K562 (cell line): ENCODE results near the gene STX2. TPM values are rescaled to one million over a fixed set of nuclear protein-coding genes. Genes with fewer than 3 reads are reported as not detected.

ENCODE experiments used
- ARID1B ChIP-seq: fragments of 450-650 bp; IDR thresholded peaks from 2 replicates; pipeline ENCODE4 v1.6.1; 2016; ENCODE audit warnings: antibody characterized with exemption, mild to moderate bottlenecking, inconsistent platforms
- ATF7 ChIP-seq: fragments of 450-650 bp; IDR thresholded peaks from 2 replicates; pipeline ENCODE4 v1.7.1; 2014; ENCODE audit warnings: mild to moderate bottlenecking, moderate library complexity
- DPF2 ChIP-seq: fragments of 450-650 bp; IDR thresholded peaks from 2 replicates; pipeline ENCODE4 v1.6.1; 2016
- FIP1L1 ChIP-seq: fragments of 200-400 bp; formaldehyde crosslinking; IDR thresholded peaks from 2 replicates; pipeline ENCODE4 v1.6.1; 2018; ENCODE audit warnings: mild to moderate bottlenecking, low read depth, low read length; ENCODE audit not compliant: poor library complexity, severe bottlenecking
- FOXA1 ChIP-seq: fragments of 450-650 bp; IDR thresholded peaks from 2 replicates; pipeline ENCODE4 v1.6.1; 2016; ENCODE audit warnings: mild to moderate bottlenecking, borderline replicate concordance
- FOXP4 ChIP-seq: sonication (generic); formaldehyde crosslinking; IDR thresholded peaks from 2 replicates; pipeline ENCODE4 v1.8.0; 2022; ENCODE audit warnings: mild to moderate bottlenecking, missing genetic modification reagents, borderline replicate concordance
- GATAD2B ChIP-seq: fragments of 450-650 bp; IDR thresholded peaks from 2 replicates; pipeline ENCODE4 v1.6.1; 2017; ENCODE audit warnings: mild to moderate bottlenecking, borderline replicate concordance
- HINFP ChIP-seq: fragments of 450-650 bp; conservative IDR thresholded peaks from 2 replicates; pipeline ENCODE4 v1.6.1; 2016; ENCODE audit warnings: missing genetic modification characterization, low read depth, mild to moderate bottlenecking, control low read depth, missing compliant biosample characterization
- HMGXB4 ChIP-seq: sonication (generic); formaldehyde crosslinking; IDR thresholded peaks from 2 replicates; pipeline ENCODE4 v1.8.1; 2023; ENCODE audit warnings: mild to moderate bottlenecking, missing genetic modification reagents
- KAT8 ChIP-seq: fragments of 450-650 bp; IDR thresholded peaks from 2 replicates; pipeline ENCODE4 v1.6.1; 2016; ENCODE audit warnings: low read depth, mild to moderate bottlenecking
- L3MBTL2 ChIP-seq: fragments of 450-650 bp; IDR thresholded peaks from 2 replicates; pipeline ENCODE4 v1.6.1; 2016; ENCODE audit warnings: mild to moderate bottlenecking, moderate library complexity
- NEUROD1 ChIP-seq: fragments of 150-350 bp; IDR thresholded peaks from 2 replicates; pipeline ENCODE4 v1.6.1; 2014; ENCODE audit warnings: borderline replicate concordance, low read length, low read depth; ENCODE audit not compliant: partially characterized antibody
- PHB2 ChIP-seq: fragments of 450-650 bp; IDR thresholded peaks from 2 replicates; pipeline ENCODE4 v1.6.1; 2017; ENCODE audit warnings: low read depth
- PHF21A ChIP-seq: fragments of 450-650 bp; IDR thresholded peaks from 2 replicates; pipeline ENCODE4 v1.6.1; 2017; ENCODE audit warnings: low read depth, borderline replicate concordance
- PTBP1 ChIP-seq: fragments of 200-400 bp; formaldehyde crosslinking; IDR thresholded peaks from 2 replicates; pipeline ENCODE4 v1.6.1; 2017; ENCODE audit warnings: low read depth, low read length
- RBM14 ChIP-seq: fragments of 200-400 bp; formaldehyde crosslinking; IDR thresholded peaks from 2 replicates; pipeline ENCODE4 v1.6.1; 2018; ENCODE audit warnings: low read depth, mild to moderate bottlenecking, low read length, moderate library complexity, borderline replicate concordance; ENCODE audit not compliant: insufficient read depth
- RFX1 ChIP-seq: fragments of 450-650 bp; IDR thresholded peaks from 2 replicates; pipeline ENCODE4 v1.6.1; 2016; ENCODE audit warnings: mild to moderate bottlenecking, moderate library complexity
- SIRT6 ChIP-seq: IDR thresholded peaks from one replicate; pipeline ENCODE4 v1.6.1; 2012; ENCODE audit warnings: low read depth, mild to moderate bottlenecking, control low read depth, inconsistent platforms, low read length, moderate library complexity
- STAT5B ChIP-seq: fragments of 250-450 bp; sonication (Bioruptor Pico); IDR thresholded peaks from 2 replicates; pipeline ENCODE4 v1.8.0; 2021; ENCODE audit warnings: mild to moderate bottlenecking, inconsistent platforms
- TEAD2 ChIP-seq: fragments of 450-650 bp; IDR thresholded peaks from 2 replicates; pipeline ENCODE4 v1.6.1; 2016; ENCODE audit warnings: missing genetic modification characterization, control low read depth, missing compliant biosample characterization
- TOE1 ChIP-seq, 2 experiments: fragments of 450-650 bp in 1 of 2; sonication (generic) in 1 of 2; formaldehyde crosslinking in 1 of 2; IDR thresholded peaks; 2 replicates each; pipeline versions ENCODE4 v1.7.1 to v1.8.0; 2016 to 2022; ENCODE audit warnings: borderline replicate concordance in 2 of 2, mild to moderate bottlenecking in 2 of 2, antibody characterized with exemption in 1 of 2, inconsistent platforms in 1 of 2, low read depth in 1 of 2, missing genetic modification reagents in 1 of 2, moderate library complexity in 1 of 2
- ZNF24 ChIP-seq: fragments of 450-650 bp; IDR thresholded peaks from 2 replicates; pipeline ENCODE4 v1.6.1; 2016
- ZNF316 ChIP-seq: fragments of 450-650 bp; IDR thresholded peaks from 2 replicates; pipeline ENCODE4 v1.6.1; 2016
- ZZZ3 ChIP-seq: fragments of 450-650 bp; IDR thresholded peaks from 2 replicates; pipeline ENCODE4 v1.6.1; 2016; ENCODE audit warnings: antibody characterized with exemption, mild to moderate bottlenecking, moderate library complexity
- polyA plus RNA-seq, 8 experiments: library from polyadenylated mRNA; depleted of rRNA in 4 of 8; stranded (reverse) in 5 of 8; unstranded in 3 of 8; fragments of >200 nt; fragmentation: Nextera tagmentation in 2 of 8; fragmentation: Illumina TruSeq in 1 of 8; extraction: Ambion mirVana in 2 of 8; extraction: Trizol in 1 of 8; gene quantifications; 2 replicates each; pipeline versions ENCODE4 v1.2.1 to v1.2.3, GENCODE V29; 2011 to 2014; ENCODE audit warnings: inconsistent platforms in 1 of 8, missing spikeins in 1 of 8
- total RNA-seq, 7 experiments: library from RNA; depleted of rRNA in 6 of 7; stranded (reverse); fragments of >200 nt in 6 of 7; fragmentation: Illumina TruSeq in 2 of 7; extraction: Trizol in 2 of 7; gene quantifications; 2 replicates each; pipeline versions ENCODE4 v1.2.1 to v1.2.3, GENCODE V29; 2011 to 2021; ENCODE audit warnings: low replicate concordance in 1 of 7

The STX2 gene
- total and polyA plus RNA-seq, 9 of the 15 experiments (the other 6 are each of a cell fraction or from before 2014, with no cell fraction given) = 22.2 to 54.6 (median 30.8) TPM

GRCh38 chr12:130838951-130839769 is at the start of gene STX2 (continued):
- TF ChIP-seq PHF21A = no peak
- TF ChIP-seq ZNF316 = peak; percentile 54
- peak; percentile 41 for TF ChIP-seq NEUROD1
- peak; percentile 98 for TF ChIP-seq L3MBTL2
- TF ChIP-seq FOXA1 = no peak
- TF ChIP-seq DPF2 = peak; percentile 65
- 0 out of 2 replicates have a peak, but pooled peaks have one; percentile 46 for TF ChIP-seq HMGXB4
- no peak for TF ChIP-seq RBM14
- TF ChIP-seq KAT8 = no peak
- no peak for TF ChIP-seq PHB2
- TF ChIP-seq FOXP4 (CRISPR knock-in tag) = no peak
- TF ChIP-seq GATAD2B = 0 out of 2 replicates have a peak, but pooled peaks have one; percentile 75
- peak; percentile 62; the same call in 1 of the 2 replicates for TF ChIP-seq TOE1 (IDR thresholded peaks at IDR 0.05; ENCODE audit: borderline replicate concordance)
- TF ChIP-seq TOE1 (CRISPR knock-in tag; IDR thresholded peaks at IDR 0.05; ENCODE audit: borderline replicate concordance, low read depth) = no peak
- no peak for TF ChIP-seq RFX1
- no peak for TF ChIP-seq STAT5B (CRISPR knock-in tag)
- TF ChIP-seq ATF7 = peak; percentile 70; the same call in 1 of the 2 replicates
- no peak for TF ChIP-seq PTBP1
- TF ChIP-seq SIRT6 = no peak
- 0 out of 2 replicates have a peak, but pooled peaks have one; percentile 50 for TF ChIP-seq ZNF24
- no peak for TF ChIP-seq TEAD2 (tag)
- TF ChIP-seq FIP1L1 = no peak
- TF ChIP-seq ZZZ3 = no peak
- peak; percentile 33; the same call in 1 of the 2 replicates for TF ChIP-seq ARID1B
- peak; percentile 74 for TF ChIP-seq HINFP (tag)
